Endothelial cell of coronary artery (primary cell): Measurements from ENCODE around the gene TMF1. TPM values are rescaled to one million over a fixed set of nuclear protein-coding genes. Genes with fewer than 3 reads are reported as not detected.

ENCODE experiments used
- total RNA-seq: library from RNA; depleted of rRNA; stranded (reverse); fragments of >200 nt; gene quantifications from 2 replicates; pipeline ENCODE4 v1.2.3, GENCODE V29; 2014

The TMF1 gene
- 27.5 and 32.5 TPM in 2 replicates for total RNA-seq

GRCh38 chr3:69051756-69052471, at the start of gene TMF1:
TMF1 (minus strand) TSS chr3:69052333; CDS start chr3:69052086, 247 bp downstream.

GRCh38 chr3:69084326-69085167, 32.4 kb upstream of the TMF1 start, which contains the start of gene ARL6IP5:
ARL6IP5 (plus strand) TSS chr3:69084937; CDS start chr3:69085048, 111 bp downstream.

GRCh38 chr3:69080233-69080920, 28.2 kb upstream of the TMF1 start, which contains the start of gene UBA3:
UBA3 (minus strand) TSS chr3:69080365; CDS start chr3:69080353, 12 bp downstream.

GRCh38 chr3:69013253-69014021, 38.7 kb downstream of the TMF1 start, which contains the start of gene EOGT:
EOGT (minus strand) TSS chr3:69013684; CDS start chr3:69009846, 3,838 bp downstream.

Other genes starting within 250 kb of the TMF1 start
- gene TAFA4, start 119.8 kb downstream of the TMF1 start, total RNA-seq, result under 0.01 TPM in 1 of 2 replicates, not detected in the other
- 90.5 and 92.1 TPM in 2 replicates for gene EOGT, start 38.6 kb downstream of the TMF1 start, total RNA-seq
- gene UBA3, start 28.0 kb upstream of the TMF1 start, total RNA-seq, result 81.0 and 87.5 TPM in 2 replicates
- 78.8 and 85.6 TPM in 2 replicates for gene ARL6IP5, start 32.6 kb upstream of the TMF1 start, total RNA-seq
- gene LMOD3, start 70.3 kb upstream of the TMF1 start, total RNA-seq, result not detected in 2 replicates